Measurements from ENCODE around the gene FAM120A.

- TF ChIP-seq ZNF740 (CRISPR knock-in tag; IDR thresholded peaks at IDR 0.05) = no peak
- TF ChIP-seq ZNF740 (tag; IDR thresholded peaks at IDR 0.05) = no peak
- TF ChIP-seq EP300 (IDR thresholded peaks at IDR 0.05; ENCODE audit: low read length) = no peak
Observed at GRCh38 chr9:93569621-93570174, 118.2 kb downstream of the FAM120A start.
